Posterior cingulate gyrus (tissue), 11 donors: ENCODE data around the gene ZBTB34.

Source experiments
- DNase-seq, 10 donors: peaks; one replicate each; pipeline versions ENCODE4 v3.0.0 to v3.0.0-alpha.2; 2020 to 2021; ENCODE audit warnings: mixed read lengths in 3 of 10
- intact Hi-C: fragments of 100-400 bp; cut with DNase I; formaldehyde crosslinking; loops from one replicate; pipeline ENCODE4 v1.15.1; 2023

Gene ZBTB34

DNA sequence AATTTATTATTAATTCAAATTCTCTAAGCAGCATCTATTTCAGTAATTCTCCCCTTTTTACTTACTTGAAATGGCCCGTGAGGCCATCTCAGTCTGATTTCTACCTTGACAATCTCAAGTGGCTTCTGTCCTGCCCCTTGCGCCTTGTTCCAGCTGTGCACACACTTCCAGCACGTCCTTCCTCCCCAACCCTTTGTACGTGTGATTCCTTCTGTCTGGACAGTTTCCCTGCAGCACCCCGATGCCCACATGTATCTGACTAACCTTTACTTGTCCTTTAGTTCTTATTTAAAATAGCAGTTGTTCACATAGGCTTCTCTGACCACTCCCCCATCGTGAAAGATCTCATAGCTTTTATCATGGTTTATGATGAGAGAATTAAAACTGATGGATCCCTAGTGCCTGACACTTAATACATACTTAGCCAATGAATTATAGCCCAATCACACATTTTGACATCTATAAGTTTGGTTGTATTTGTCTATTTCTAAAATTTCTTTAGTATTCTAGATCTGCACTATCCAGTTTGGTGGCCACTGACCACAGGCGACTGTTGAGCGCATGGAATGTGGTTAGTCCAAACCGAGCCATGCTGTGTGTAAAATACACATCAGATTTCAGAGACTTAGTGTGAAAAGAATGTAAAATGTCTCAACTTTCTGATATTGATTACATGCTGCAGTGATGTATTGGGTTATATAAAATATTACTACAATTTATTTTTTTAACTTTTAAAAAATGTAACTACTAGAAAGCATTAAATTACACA lies 14.3 kb downstream of the ZBTB34 start:
- intact Hi-C loops: no loop called here
- DNase-seq: no peak

DNA sequence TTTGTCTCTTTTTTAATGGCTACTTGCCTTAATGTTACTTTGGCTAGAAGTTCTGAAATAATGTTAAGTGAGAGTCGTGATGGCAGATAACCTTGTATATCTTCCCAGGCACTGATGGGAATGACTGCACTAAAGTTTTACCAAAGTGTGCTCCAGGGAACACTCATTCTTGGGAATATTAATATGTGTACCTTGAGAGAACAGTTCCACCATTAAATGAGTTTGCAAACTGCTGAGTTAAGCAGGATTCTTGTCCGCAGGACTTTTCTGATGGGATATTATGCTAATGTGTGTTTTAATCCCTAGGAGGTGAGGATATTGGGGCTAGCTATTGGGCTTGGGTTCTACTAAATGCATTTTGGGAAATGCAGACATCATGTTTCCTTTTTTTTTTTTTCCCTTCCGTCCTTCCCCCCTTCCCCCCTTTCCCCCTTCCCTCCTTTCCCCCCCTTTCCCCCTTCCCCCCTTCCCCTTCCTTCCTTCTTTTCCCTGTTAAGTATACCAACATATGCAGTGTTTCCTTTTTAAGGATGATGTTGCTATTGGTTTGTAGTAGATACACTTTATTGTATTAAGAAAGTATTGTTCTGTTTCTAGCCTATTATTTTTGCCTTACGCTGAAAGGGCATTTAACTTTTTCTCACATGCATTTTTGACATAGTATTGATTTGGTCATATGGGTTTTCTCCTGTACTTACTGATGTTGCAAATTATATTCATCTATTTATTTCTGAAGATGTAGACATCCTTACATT lies 15.5 kb downstream of the ZBTB34 start:
- intact Hi-C loops: no loop called here

DNA sequence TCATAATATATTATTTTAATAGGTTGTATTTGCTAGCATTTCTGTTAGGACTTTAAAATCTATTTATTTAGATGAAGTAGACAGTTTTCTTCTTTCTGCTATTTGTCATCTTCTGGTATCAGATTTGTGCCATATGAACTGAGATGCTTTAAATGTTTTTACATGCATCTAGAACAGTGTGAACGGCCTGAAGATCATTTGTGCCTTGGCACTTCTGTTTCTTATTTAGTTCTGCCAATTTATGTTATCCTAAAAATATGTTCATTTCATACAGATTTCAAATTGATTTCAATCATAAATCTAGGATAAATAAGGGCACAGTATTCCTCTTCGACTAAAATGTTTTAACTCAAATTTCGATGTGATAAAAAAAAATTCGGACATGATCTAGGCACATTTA lies 16.1 kb downstream of the ZBTB34 start:
- DNase-seq: no peak
- intact Hi-C loops: no loop called here

More for the DNA sequence above, 15.5 kb downstream of the ZBTB34 start:
- DNase-seq: no peak

DNA sequence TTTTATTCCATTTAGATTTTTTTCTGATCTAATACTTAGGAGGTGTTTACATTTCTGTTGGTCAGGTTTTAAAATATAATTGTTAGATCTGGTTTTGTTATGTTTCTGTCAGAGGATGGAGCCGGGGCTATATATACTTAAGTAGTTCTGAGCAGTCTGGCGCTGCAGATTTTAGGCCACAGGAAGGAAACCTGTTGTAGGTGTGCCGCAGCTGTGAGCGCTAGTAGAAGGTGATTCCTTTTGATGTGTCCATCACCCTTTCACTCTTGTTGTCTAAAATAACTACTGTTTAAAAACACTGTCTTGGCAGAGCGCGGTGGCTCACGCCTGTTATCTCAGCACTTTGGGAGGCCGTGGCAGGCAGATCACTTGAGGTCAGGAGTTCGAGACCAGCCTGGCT lies 17.0 kb downstream of the ZBTB34 start:
- intact Hi-C loops: no loop called here

DNA sequence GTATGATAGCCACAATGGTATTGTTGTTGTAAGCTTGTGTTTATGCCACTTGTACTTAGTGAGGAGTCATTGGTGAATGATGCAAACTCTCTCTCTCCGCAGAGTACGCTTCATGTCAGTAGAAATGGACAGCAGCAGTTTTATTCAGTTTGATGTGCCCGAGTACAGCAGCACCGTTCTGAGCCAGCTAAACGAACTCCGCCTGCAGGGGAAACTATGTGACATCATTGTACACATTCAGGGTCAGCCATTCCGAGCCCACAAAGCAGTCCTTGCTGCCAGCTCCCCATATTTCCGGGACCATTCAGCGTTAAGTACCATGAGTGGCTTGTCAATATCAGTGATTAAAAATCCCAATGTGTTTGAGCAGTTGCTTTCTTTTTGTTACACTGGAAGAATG lies 18.8 kb downstream of the ZBTB34 start:
- peak in 2 of 10 donors; percentile 23 to 72 for DNase-seq
- intact Hi-C loops: no loop called here

More for the DNA sequence above, 17.0 kb downstream of the ZBTB34 start:
- DNase-seq: no peak

DNA sequence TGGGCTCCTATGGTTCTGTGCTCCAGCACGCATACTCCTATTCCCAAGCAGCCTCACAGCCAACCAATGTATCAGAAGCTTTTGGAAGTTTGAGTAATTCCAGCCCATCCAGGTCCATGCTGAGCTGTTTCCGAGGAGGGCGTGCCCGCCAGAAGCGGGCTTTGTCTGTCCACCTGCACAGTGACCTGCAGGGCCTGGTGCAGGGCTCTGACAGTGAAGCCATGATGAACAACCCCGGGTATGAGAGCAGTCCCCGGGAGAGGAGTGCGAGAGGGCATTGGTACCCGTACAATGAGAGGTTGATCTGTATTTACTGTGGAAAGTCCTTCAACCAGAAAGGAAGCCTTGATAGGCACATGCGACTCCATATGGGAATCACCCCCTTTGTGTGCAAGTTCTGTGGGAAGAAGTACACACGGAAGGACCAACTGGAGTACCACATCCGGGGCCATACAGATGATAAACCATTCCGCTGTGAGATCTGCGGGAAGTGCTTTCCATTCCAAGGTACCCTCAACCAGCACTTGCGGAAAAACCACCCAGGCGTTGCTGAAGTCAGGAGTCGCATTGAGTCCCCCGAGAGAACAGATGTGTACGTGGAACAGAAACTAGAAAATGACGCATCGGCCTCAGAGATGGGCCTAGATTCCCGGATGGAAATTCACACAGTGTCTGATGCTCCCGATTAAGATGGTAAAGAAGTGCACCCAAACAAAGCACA lies 19.9 kb downstream of the ZBTB34 start:
- DNase-seq: no peak
- intact Hi-C loops: no loop called here

DNA sequence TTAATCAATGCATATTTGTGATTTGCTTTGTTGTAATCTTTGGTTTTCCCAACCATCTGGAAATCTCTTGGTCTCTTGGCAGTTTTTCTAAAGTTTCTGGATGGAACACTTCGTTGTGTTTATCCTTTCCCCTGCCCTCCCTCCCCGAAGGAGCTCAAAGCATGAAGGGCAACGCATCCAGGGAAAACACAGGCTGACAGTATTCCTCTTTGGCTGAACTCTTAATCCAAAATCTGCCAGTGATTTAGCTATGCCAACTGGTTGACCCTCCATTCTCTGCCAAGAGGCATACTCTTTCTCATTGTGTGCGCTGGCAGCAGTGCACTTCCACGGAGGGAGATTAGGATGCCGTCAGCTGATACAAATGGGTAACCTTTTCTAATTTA lies 20.5 kb downstream of the ZBTB34 start:
- intact Hi-C loops: no loop called here
- peak in 1 of 10 donors; percentile 35 for DNase-seq

DNA sequence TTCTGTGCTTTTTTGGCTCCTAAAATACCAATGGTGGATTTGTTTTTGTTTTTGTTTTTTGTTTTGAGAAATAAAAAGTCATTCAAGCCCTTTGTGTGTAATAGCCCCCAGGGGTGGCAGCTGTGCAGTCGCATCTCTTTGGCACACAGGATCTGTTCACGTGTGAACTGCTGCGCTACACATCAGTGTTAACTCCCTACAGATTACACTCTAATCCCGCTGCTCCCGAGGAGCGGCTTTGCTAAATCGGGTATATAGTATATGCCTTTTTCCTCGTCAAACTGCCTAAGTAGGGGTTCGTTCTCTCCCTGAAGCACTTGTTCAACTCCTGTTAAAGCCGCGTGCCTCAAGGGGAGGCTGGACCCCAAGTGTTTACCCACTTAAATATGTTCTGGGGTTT lies 22.3 kb downstream of the ZBTB34 start:
- DNase-seq: no peak
- intact Hi-C loops: no loop called here

DNA sequence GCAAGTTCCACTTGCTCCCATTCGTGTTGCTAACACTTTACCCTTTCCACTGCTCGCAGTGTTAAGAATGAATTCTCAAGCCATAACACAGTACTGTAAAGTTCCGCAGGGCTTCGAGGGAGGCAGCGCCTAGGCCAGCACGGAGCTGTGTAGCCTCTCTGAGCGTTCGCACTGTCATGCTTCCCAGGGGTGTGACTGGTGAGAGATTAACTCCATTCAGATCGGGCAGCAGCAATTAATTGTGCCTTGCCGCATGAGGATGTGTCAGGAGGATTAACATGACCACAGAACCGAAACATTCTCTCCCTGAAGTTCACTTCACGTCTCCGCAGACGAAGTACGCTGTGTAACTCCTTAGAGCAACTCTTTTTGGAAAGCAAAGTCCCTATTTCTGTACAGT lies 23.2 kb downstream of the ZBTB34 start:
- no peak for DNase-seq
- intact Hi-C loops: no loop called here

DNA sequence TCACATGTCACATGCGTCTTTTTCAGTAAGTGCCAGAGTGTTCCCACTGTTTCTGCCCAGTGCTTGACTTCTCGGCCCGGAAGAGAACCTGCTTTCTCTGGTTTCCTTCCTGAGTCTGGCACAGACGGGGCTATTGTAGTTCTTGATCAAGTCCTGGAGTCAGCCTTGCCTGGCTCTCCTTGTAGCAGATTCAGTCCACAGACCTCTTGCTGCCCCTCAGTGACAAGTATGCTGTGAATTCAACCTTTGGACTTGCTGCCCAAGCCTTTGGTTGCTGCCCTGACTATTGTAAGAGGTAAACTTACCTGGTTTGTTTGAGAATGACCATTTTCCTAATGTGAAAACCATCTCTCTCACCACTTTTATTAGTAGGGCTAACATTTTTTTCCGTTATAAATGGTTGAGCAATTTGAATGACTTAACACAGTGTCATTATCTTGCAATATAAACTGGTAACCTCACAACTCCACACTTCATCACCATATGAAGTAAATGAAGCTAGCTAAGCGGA lies 24.7 kb downstream of the ZBTB34 start:
- intact Hi-C loops: no loop called here
- DNase-seq: no peak

DNA sequence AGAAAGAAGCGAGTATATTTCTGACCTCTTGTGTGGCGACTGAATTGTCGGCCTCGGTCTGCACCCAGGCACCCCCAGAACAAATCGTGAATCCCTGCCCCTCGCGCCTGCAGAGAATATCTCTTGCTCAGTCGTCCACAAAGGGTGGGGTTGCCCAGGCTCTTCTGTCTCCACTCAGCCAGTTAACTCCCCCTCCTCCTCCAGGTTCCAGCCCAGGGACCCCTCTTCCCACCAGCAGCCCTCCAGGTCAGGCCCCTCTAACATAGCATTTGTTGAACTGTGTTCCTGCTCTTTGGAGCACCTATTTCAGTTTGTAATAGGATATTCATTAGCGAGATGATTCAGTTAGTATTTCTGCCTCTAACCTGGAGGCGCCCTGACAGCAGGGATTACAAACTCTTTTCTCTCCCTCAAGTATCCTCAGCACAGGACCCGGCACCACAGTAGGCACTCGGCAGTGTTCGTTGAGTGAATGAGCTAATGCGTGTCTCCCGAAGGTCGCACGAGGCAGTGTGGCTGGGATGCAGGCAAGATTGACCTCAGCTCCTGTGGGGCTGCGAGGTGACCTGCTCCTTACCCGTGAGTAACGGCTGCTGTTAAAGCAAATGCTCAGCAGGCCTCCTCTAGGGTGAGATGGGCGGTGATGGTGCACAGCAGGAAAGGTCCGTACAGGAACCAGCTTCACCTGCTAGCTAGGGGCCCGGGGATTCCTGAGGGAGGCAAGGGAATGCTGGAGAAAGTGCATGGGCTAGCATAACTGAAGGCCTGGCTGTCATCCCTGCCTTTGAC lies 25.8 kb downstream of the ZBTB34 start:
- no peak for DNase-seq
- intact Hi-C loops: no loop called here

DNA sequence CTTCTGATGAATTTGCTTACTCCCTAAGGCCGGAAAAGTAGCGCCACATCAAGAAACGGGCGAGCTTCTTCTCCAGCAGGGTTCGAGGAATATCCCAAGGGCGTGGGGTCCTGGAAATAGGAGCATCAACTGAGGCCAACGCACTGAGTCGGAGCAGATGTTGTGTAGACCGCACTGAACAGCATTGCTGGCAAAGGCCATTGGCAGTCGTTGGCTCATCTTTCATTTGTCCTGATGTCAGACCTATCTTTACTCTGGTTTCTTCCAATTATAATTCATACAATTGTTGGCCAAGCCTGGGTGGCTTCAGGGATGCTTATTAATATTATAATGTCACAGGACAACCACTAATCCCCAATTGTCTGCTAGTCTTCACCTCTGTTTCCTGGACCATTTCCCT lies 26.5 kb downstream of the ZBTB34 start:
- intact Hi-C loops: no loop called here

DNA sequence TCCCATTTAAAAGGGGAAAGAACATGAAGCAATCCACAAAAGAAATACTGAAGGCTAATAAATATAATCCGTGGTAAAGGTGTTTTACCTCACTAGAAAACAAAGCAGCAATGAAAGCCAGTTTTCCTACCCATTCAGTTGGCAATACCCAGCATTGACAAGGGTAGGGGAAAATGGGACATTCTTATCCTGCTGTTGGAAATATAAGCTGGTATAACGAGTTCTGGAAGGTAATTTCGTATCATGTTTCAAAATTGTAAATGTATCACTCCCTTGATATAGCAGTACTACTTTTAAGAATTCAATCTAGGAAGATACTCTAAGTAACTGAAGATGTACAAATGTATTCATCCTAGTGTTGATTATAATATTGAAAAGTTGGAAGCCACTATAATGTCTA lies 31.2 kb downstream of the ZBTB34 start:
- intact Hi-C loops: no loop called here

More for the DNA sequence above, 26.5 kb downstream of the ZBTB34 start:
- DNase-seq: no peak

DNA sequence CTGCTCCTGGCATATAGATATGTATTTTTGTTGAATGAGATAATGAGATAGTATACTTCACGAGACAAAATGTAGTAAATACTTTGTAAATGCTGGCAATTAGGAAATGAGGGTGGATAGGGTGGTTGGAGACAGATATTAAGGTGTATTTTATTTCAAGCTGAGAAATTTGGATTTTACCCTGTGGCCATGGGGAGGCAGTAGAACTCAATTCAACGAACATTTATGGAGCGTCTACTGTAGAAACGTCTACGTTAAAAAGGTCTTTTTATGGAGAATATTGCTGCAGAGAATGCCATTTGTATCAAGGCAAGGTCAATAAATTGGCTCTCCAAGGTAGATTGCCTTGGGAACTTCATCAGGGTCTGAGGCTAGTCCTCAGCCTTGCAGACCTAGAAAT lies 32.6 kb downstream of the ZBTB34 start:
- no peak for DNase-seq
- intact Hi-C loops: no loop called here

More for the DNA sequence above, 31.2 kb downstream of the ZBTB34 start:
- no peak for DNase-seq

DNA sequence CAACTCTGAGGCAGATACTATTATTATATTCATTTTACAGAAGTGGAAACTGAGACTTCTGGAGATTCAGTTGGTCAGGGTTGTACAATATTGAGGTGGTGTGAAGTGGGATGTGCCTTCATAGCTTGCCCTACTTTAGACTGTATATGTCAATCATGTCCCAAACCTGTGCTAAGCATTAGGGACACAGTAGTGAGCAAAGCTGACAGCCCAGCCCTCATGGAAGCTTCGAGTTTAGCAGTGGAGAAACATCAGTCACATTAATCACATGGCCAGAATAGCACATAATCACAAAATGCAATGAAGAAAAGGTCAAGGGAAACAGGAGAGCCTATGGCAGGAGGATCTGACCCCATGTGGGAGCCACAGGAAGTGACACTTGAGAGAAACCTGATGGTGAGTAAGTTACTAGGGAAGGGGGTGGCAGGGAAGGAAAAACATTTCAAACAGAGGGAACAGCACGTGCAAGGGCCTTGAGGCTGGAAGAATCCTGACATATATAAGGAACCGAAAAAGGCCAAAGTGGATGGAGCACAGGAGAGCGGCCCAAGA lies 33.7 kb downstream of the ZBTB34 start:
- DNase-seq: no peak
- intact Hi-C loops: no loop called here

DNA sequence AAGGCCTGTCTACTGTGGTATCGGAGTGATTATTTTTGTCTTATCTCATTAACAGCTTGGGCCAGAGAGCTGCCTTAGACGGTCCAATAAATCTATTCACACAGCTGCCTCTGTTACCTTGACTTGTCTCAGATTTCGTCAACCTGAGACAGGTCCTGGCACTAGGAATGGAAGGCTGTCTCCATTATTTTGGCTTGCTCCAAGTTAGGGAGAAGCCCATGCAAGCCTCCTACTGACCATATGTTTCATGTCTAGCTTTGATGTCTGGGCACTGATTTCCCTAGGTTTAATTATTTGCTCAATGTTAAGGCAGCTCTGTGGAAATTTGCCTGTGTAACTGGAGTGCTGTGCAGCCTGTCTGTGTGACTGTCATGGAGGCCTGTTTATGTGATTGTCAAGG lies 41.8 kb downstream of the ZBTB34 start:
- intact Hi-C loops: no loop called here
- DNase-seq: no peak

DNA sequence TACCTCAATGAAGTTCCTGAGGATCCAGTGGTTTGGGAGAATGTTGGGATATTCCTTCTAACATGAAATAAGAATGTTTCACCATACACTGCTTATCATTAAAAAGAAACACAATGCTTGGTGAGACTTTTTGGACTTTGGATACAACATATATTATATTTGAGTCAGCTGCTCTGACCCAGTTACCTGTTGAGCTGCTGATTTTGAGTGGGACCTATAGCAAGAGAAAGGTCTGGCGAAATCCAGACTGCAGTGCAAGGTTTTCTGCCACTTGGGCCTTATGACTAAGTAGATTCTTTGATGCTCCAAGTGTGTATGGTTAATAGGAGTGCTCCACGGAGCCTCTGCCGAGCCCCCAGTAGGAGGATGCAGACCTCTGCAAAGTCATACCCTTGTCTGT lies 44.1 kb downstream of the ZBTB34 start:
- DNase-seq: no peak
- intact Hi-C loops: no loop called here

DNA sequence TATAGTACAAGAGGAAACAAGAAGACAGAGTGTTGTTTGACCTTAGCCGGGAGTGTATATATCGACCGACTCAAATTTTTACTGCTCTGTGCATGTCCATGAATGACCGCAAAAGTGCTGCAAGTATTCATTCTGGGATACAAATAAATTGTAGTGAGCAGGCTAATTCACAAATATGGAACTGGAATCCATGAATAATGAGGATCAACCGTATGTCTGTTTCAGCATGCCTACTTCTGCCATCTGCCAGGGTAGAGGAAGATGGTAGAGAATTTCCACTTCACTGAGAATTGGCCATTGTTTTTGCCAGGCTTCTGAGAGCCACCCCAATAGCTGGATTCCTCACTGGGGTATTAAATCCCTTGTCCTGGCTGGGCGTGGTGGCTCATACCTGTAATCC lies 45.7 kb downstream of the ZBTB34 start:
- no peak for DNase-seq
- intact Hi-C loops: no loop called here

DNA sequence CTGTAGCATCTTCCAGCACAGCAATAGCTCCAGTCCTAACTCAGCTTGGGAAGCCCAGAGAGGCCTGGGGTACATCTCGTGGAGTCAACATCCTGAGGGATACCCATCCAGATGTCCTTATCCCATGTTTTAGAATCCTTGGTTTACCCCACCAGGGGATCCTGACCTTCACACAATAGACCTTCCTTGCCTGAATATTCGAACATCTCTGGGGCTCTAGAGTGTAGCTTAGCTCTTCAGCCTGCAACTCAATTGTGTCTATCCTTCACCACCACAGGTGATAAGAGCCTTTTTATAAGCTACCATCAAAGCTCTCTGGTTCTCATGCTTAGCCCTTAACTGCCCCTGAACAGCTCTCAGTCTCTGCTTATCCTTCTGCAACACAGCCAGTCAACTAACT lies 46.6 kb downstream of the ZBTB34 start:
- intact Hi-C loops: no loop called here
- DNase-seq: no peak
